ENCODE measurements around the gene VCX3A. TPM values are rescaled to one million over a fixed set of nuclear protein-coding genes. Genes with fewer than 3 reads are reported as not detected.

Gene VCX3A
- polyA plus RNA-seq, 1 donor (not counting 4 experiments of a cell fraction or from before 2014, with no cell fraction given): not detected

GRCh38 chrX:6506444-6506843 lies 28.5 kb downstream of the VCX3A start:
- Histone ChIP-seq H3K9me3 (ENCODE audit: control insufficient read depth, low read depth, low read length) (no peaks in the 10 kb centered on the region), H3K36me3 (ENCODE audit: control insufficient read depth in 2 of 2, extremely low read depth in 1 of 2, insufficient read depth in 2 of 2, low read length in 2 of 2) (no peaks in the 10 kb centered on the region), H3K4me1 (ENCODE audit: control insufficient read depth, extremely low read depth, insufficient read depth, low read length) (no peaks in the 10 kb centered on the region), H2AFZ (ENCODE audit: control insufficient read depth, low read length) (no peak overlapping the region), H3K9ac (ENCODE audit: control insufficient read depth, extremely low read depth, insufficient read depth, low read length) (no peak overlapping the region), H3K27ac (ENCODE audit: control insufficient read depth, insufficient read depth, low read length) (no peak overlapping the region), H4K20me1 (ENCODE audit: control insufficient read depth, extremely low read depth, insufficient read depth, low read length) (no peaks in the 10 kb centered on the region), H3K9me1 (ENCODE audit: control insufficient read depth, extremely low read depth, insufficient read depth, low read length) (no peaks in the 10 kb centered on the region), H3K4me3 (ENCODE audit: control insufficient read depth in 2 of 3, extremely low read depth in 1 of 3, insufficient read depth in 2 of 3, low read depth in 1 of 3, low read length in 3 of 3) (no peak overlapping the region), H3K4me2 (ENCODE audit: control insufficient read depth, extremely low read depth, insufficient read depth, low read depth, low read length) (no peak overlapping the region), H3K27me3 (ENCODE audit: control insufficient read depth, extremely low read depth, insufficient read depth, low read length) (no peaks in the 10 kb centered on the region), H3K79me2 (ENCODE audit: control insufficient read depth, insufficient read depth, low read length) (no peaks in the 10 kb centered on the region)
- FAIRE-seq: no peak
- TF ChIP-seq EZH2 (IDR thresholded peaks at IDR 0.05; ENCODE audit: low read length) (no peak), CTCF (optimal IDR thresholded peaks at IDR 0.05 in 1 of 3, IDR thresholded peaks at IDR 0.05 in 1 of 3, conservative IDR thresholded peaks at IDR 0.05 in 1 of 3; ENCODE audit: extremely low read depth in 1 of 3, insufficient read depth in 2 of 3, low read length in 3 of 3) (no peak)
- dilution Hi-C loops (cut with MboI; ENCODE audit: extremely low pct_ligation_motif_present, low sequenced_read_pairs): no loop called here
- no peak for DNase-seq (ENCODE audit: low read depth, low spot score)

- no peaks in the 10 kb centered on the region for H4K20me1 ChIP-seq (ENCODE audit: control insufficient read depth, extremely low read depth, insufficient read depth, low read length)
- no peak for FAIRE-seq
- no peak overlapping the region for H3K27ac ChIP-seq (ENCODE audit: control insufficient read depth, insufficient read depth, low read length)
- H3K4me3 ChIP-seq (ENCODE audit: control insufficient read depth in 2 of 3, extremely low read depth in 1 of 3, insufficient read depth in 2 of 3, low read depth in 1 of 3, low read length in 3 of 3): no peak overlapping the region
- no peaks in the 10 kb centered on the region for H3K9me1 ChIP-seq (ENCODE audit: control insufficient read depth, extremely low read depth, insufficient read depth, low read length)
- H3K9me3 ChIP-seq (ENCODE audit: control insufficient read depth, low read depth, low read length): no peaks in the 10 kb centered on the region
- no peaks in the 10 kb centered on the region for H3K36me3 ChIP-seq (ENCODE audit: control insufficient read depth in 2 of 2, extremely low read depth in 1 of 2, insufficient read depth in 2 of 2, low read length in 2 of 2)
- dilution Hi-C loops (cut with MboI; ENCODE audit: extremely low pct_ligation_motif_present, low sequenced_read_pairs): no loop called here
- no peaks in the 10 kb centered on the region for H3K4me1 ChIP-seq (ENCODE audit: control insufficient read depth, extremely low read depth, insufficient read depth, low read length)
- TF ChIP-seq EZH2 (IDR thresholded peaks at IDR 0.05; ENCODE audit: low read length) (no peak), CTCF (optimal IDR thresholded peaks at IDR 0.05 in 1 of 3, IDR thresholded peaks at IDR 0.05 in 1 of 3, conservative IDR thresholded peaks at IDR 0.05 in 1 of 3; ENCODE audit: extremely low read depth in 1 of 3, insufficient read depth in 2 of 3, low read length in 3 of 3) (no peak)
- no peaks in the 10 kb centered on the region for H3K79me2 ChIP-seq (ENCODE audit: control insufficient read depth, insufficient read depth, low read length)
- no peaks in the 10 kb centered on the region for H3K27me3 ChIP-seq (ENCODE audit: control insufficient read depth, extremely low read depth, insufficient read depth, low read length)
- DNase-seq (ENCODE audit: low read depth, low spot score): no peak
- H2AFZ ChIP-seq (ENCODE audit: control insufficient read depth, low read length): no peak overlapping the region
- no peak overlapping the region for H3K4me2 ChIP-seq (ENCODE audit: control insufficient read depth, extremely low read depth, insufficient read depth, low read depth, low read length)
- H3K9ac ChIP-seq (ENCODE audit: control insufficient read depth, extremely low read depth, insufficient read depth, low read length): no peak overlapping the region
Observed at GRCh38 chrX:6505960-6506359, 29.0 kb downstream of the VCX3A start.

Data from keratinocyte (primary cell).